CD4-positive, alpha-beta T cell treated with Interferon alpha-2 for 1 hour (primary cell): ENCODE results near the gene DYRK1B.

Experiments used
- DNase-seq, 2 donors: peaks; one replicate each; pipeline ENCODE4 v3.0.0-alpha.2; 2020 to 2022

DYRK1B gene

DNA sequence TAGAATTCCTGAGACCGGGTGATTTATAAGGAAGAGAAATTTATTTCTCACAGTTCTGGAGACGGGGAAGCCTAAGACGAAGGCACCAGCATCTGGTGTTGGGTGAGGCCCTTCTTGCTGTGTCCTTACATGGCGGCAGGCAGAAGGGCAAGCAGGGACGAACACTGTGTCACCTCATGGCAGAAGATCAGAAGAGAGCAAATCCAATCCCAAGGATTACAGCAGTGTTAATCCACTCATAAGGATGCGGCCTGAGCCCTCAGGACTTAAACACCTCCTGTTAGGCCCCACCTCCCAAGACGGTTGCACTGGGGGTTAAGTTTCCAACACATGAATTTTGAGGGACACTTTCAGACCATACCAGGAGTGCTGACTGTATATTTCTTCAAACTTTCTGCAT lies 18.9 kb upstream of the DYRK1B start:
- DNase-seq, result no peak

DNA sequence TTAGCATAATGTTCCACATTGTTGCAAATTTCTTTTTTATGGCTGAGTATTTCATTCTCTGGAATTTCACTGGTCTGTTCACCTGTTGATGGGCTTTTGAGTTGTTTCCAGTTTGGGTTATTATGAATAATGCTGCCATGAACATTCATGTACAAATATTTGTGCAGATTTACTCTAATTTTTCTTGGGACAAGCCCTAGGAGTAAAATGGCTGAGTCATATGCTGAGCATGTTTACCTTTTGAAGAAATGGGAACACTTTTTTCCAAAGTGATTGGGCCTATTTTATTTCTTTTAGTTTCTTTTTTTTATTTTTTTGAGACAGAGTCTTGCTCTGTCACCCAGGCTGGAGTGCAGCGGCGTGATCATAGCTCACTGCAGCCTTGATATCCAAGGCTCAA lies 16.9 kb upstream of the DYRK1B start:
- DNase-seq, result no peak

DNA sequence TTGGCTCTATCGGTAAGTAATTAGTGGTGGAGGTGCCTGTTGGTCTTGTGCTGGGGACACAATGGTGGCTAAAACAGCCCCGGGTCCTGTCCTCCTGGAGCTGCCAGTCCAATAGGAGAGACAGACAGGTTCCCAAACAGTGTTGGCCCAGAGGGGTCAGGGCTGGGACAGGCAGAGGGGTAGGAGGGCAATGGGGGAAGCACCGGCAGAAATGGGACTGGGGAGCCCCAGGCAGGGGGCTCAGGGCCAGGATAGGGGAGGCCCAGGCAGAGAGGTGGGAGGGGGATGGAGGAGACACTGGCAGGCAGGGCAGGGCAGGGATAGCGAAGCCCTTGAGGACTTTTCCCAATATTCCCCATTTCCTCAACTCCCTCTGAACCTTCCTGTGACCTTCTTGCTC lies 14.4 kb upstream of the DYRK1B start:
- DNase-seq, result no peak

DNA sequence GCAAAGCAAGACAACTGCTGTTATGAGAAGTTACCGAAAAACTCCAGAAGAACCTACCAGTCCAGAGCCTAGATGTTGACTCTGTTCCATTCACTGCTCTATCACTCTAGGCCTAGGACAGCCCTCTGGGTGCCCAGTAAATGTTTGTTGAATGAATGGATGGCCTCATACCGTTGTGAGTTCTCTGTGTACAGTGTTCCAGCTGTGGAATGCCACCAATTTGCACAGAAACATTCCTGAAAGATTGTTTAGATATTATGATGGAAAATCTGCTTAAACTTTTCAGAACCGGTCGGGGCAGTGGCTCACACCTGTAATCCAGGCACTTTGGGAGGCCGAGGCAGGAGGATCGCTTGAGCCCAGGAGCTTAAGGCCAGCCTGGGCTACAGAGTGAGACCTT lies 13.6 kb upstream of the DYRK1B start:
- DNase-seq, result no peak

DNA sequence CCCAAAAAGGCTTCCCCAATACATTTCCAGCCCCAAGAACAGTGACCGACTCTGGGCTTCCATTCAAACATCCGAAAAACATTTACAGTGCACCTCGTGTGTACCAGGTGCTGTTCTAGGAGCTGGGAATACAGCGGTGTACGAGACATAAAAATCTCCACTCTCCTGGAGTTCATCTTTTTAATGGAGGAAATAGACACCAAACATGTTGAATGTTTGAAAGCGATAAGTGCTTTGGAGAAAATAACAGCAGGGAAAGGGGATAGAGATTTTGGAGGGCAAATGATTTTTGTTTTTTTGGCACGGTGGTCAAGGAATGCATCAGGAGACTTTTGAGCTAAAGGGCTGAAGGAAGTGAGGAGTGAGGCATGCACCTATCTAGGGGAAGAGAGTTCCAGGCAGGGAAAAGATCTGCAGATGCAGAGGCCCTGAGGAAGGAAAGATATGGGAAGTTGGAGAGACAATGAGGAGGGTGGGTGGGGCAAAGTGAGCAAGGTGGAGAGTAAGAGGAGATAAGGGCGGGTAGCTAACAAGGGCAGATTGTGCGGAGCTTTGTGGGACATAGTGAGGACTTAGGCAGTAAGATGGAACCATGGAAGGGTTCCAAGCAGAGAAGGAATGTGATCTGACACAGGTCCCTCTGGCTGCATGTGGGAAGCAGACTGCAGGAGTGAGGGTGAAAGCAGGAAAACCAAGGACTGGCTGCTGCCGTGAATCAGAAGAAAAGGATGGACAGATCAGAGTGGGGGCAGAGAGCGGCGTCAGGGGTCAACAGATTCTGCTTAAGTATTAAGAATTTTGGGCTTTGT lies 12.9 kb upstream of the DYRK1B start:
- DNase-seq, result no peak

DNA sequence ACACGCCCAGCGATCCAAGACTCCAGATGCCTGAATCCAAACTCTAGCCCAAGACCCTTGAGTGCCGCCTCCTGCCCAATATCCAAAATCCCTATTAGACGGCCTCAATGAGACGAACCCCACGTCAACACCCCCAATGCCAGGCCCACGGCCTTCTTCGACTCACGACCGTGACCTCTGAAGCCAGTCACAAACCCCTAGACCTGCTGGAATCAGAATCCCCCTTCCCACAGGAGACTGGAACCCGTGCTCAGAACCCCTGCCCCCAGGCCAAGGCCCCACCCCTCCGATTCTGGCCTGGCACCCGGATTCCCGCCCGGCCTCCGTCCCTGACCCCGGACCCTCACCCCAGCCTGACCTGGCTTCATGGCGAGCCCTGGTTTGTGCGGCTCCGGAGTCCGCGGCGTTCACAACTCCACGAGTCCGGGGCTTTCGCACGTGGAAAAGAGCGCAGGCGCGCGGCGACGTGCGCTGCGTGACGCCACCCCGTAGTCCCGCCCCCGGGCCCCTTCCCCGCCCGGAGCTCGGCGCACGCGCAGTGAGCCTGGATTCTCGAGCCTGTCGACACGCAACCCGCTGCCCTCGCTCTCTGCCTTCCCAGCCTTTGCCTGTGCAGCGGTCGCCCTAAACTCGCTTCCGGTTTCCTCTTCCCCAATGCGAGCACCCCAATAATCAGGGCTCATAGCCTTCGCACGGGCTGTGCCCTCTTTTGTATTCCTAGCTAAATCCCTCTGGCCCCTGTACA lies 12.1 kb upstream of the DYRK1B start, which contains the start of gene FBL:
FBL (minus strand) TSS at position 447 of the 745 bp plus-strand sequence; CDS start at position 368, 79 bp downstream.
- DNase-seq, result peak; percentile 96 to 97

DNA sequence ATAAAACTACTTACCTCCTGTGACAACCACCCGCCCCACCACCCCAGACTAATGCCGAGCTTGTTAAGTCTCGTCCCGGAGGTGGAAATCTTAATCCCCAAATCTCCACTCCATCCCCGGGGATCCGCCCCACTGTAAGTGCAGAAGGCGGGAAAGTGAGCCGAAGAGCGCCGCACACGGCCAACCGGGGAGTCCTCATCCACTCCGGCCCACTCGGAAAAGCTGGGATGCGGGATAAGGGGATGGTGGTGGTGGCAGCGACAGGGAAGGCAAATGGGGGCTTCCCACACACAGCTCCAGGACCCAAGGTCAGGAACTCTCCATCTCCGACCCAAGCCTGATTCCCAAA lies 11.6 kb upstream of the DYRK1B start:
- no peak for DNase-seq

DNA sequence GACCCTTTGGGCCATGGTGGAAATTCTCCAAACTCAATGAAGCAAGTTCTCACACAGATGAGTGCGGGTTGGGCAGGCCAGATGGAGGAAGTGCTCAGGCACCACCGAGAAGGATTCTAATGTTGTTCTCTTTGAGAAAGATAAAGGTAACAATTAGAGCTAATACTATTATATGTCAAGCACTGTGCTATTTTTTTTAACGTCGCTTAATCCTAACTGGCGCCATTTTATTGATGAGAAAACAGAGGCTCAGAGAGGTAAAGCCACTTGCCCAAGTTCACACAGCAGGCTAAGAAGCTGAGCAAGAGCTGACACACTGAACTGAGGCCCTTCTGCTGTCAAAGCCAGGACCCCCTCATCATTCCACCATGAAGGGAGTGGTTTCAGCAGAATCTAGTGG lies 11.2 kb upstream of the DYRK1B start:
- DNase-seq, result no peak

DNA sequence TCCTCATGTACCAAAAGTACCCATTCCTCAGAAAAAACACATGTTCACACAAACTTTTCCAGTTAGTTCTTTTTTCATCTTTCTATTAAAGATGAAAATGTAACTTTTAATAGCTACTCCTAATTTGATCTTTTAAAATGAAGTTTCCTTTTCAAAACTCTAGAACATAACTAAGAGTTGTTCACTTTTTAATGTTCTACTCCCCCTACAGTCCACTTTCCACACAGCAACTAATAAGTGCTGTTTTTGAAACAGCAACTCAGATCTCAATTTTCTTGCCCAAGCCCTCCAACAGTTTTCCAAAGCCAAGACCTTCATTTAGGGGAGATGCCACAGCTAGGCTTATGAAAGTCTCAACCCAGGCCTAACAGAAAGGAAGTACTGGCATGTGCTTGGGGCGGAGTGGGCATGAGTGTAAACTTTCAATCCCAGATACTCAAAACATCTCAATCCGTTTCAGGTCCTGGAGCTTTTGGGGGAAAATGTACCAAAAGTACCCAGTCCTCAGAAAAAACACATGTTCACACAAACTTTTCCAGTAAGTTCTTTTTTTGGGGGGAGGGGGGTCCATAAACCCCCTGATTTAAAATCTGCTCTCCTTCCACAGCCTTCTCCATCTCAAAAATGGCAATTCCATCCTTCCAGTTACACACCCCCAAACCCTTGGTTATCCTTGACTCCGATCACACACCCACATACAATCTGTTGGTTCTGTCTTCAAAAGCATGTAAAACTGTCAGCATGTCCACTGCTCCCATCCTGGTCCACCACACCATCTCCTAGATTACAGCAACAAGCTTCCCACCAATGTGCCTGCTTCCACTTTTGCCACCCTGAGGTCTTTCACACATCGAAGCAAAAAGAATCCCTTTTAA lies 10.2 kb upstream of the DYRK1B start:
- DNase-seq, result peak; percentile 25 to 76

DNA sequence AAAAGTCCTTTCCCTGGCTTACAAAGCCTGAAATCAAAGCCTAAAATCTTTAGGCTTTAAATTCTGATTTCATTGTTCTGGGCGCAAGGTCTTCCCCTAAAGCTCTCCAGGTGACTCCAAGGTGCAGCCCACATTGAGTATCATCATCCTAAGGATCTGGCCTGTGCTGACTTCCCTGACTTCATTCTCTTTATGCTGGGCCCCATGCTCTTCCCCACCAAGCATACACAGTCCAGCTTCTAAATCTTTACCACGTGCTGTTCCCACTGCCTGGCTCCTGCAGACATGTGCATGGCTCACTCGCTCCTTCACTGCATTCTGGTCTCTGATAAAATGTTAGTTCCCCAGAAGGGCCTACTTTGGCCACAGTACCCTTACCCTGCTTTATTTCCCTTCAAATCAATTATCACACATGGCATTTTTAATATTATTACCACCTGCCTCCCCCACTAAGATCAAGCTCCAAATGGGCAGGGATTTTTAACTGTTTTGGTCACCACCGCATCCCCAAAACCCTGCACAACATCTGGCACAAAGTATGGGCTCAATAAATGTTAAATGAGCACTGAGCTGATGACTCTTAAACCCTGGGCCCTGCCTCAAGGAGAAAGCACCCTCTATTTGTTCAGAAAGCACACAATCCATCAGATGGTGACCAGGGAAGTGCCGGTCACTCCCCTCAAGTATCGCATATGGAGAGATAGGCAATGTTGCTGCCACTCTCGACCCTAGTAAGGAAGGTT lies 8.9 kb upstream of the DYRK1B start:
- no peak for DNase-seq

DNA sequence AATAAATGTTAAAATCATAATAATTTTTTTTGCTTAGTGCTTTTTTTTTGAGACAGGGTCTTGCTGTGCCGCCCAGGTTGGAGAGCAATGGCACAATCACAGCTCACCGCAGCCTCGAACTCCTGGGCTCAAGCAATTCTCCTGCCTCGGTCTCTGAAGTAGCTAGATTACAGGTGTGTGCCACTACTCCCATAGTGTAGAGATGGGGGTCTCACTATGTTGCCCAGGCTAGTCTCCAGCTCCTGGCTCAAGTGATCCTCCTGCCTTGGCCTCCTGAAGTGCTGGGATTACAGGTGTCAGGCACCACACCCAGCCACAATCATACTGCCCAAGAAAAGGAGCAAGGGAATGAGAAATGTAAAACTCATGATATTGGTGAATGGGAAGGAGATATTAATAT lies 7.1 kb upstream of the DYRK1B start:
- no peak for DNase-seq

DNA sequence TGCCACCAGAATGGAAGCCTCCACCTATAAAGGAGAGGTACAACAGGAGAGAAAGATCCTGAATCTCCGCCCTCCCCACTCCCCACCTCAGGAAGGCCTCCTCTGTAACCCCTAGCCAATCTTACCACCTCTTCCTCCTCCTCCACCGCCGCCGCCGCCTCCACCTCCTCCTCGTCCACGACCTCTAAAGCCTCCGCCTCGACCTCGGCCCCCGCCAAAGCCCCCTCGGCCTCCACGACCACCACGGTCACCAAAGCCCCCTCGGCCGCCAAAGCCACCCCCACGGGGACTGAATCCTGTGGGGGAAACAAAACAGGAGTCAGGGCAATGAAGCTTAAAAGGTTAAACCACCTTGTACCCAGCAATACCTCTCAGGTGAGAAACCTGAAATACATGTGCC lies 6.5 kb upstream of the DYRK1B start:
- DNase-seq, result no peak

DNA sequence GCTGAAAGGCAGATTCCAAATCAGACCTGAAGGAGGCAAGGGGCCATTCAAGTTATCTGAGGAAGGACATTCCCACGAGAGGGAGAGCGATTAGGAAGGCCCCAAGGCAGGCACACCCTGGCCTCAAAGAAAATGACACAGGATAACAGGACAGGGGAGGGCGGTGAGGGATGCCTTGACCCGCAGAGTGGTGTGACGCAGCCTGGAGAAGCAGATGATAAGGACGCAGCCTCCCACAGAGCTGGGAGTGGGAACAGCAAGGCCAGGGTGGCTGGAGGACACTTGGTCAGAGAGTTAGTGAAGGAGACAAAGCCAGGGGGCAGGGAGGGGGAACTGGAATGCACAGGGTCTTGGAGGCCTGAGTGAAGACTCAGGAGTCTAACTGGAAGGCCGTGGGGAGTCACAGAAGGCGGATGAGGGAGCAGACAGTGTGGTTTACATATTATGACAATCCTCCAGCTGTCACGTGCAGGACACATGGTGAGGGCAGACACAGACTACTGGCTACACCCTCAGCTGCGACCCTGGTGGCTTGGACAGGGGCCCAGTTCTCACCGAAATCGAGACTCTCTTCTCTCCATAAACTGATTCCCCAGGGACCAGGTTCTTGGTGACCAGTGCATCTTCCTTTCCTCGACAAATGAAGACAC lies 5.8 kb upstream of the DYRK1B start:
- DNase-seq, result no peak

DNA sequence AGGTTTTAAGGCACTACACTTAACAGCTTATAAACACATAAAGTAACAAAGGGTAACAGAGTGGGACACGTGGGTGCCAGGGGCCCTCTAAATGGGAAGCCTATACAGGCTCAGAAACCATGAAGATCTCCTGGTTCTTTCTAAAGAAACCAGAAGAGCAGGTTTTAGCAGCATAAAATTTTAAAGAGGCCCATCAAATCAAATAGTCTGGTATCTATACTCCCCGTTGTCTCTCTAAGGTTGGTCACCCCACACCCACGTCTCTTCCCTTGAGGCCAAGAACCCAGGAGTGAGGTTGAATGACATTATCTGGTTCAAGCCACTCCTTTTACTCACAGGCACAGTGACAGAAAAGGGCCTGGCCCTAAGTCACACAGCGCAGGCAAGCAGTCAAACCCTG lies 4.6 kb upstream of the DYRK1B start:
- no peak for DNase-seq

DNA sequence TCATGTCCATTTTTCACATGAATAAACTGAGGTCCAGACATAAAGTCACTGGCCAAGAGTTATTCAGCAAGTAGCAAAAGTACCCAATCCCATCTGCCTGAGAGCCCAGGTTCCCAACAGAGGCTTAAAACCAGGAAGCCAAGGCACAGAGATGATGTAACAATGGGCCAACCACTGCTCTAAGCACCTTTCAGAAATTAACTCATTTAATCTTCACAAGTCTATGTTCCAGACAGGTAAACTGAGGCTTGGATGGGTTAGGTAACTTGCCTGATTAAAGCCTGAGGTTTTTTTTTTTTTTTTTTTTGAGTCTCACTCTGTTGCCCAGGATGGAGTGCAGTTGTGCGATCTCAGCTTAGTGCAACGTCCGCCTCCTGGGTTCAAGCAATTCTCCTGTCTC lies 4.0 kb upstream of the DYRK1B start:
- DNase-seq, result no peak

DNA sequence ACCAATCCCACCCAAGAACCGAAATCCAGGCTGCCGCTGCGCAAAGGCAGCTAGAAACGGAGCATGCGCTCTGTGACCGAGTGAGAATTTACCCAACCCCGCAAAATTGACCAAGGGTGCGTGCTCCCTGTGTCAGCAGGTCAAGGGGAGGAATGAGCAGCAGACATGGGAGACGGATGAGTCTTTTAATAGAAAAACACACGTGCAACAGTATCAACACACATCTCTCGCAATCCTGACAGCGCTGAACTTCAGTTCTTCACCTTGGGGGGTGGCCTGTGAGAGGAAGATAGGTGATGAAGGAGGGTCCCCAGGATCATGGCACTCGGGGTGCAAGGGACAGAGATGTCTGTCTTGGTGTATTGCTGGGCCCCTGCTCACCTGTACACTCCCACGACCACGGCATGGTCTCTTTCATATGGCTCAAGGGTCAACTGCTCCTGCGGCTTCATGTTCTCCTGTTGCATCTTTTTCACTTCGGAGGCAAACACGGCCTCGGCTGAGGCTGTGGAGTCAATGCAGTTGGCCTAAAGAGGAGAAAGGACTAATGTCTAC lies 402 bp upstream of the DYRK1B start:
- DNase-seq, result no peak

DNA sequence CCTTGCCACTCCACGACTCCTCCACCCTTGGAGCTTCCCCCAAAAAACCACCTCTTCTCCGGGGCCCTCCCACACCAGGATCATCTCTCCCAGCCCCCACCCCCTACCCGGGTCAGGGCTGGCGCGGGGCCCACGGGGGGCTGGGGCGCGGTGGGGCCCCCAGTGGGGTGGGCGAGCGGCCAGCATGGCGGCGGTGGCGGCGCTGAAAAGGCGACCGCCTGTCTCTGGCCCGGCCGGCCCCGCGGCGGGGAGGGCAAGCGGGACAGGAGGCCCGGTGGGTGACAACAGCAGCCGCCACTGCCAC lies 850 bp downstream of the DYRK1B start:
- DNase-seq, result no peak

DNA sequence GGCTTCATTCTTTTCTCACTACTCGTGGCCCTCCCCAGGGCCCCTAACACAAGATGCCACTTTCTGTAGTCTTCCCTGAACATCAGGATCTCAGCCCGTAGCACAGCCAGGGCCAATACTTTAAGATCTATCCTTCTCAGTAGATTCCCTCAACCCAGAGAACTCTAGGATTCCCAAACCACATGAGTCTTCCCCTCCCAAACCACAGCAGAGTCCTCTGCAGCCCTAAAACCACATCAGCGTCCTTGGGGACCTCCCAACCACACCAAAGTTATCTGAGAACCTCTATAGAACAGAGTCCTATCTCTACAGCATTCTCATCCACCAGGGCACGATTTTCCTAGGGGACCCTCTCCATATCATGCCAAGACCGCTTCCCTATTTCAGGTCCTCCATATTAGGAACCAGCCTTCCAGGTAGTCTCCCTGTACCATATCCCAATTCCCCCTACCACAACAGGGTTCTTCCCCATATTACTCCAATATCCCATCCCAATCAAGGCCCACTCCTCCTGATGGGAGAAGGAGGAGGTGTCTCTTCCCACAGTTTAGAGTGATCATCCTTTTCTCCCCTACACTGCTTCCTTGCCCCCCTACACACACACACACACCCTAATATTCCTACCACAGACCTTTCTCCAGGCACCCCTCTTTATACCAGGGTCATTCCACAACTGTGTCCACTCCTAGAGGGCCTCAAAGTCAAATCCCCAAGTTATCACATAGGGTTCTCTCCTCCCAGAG lies 1.4 kb downstream of the DYRK1B start:
- peak in 1 of 2 donors; percentile 28 for DNase-seq

DNA sequence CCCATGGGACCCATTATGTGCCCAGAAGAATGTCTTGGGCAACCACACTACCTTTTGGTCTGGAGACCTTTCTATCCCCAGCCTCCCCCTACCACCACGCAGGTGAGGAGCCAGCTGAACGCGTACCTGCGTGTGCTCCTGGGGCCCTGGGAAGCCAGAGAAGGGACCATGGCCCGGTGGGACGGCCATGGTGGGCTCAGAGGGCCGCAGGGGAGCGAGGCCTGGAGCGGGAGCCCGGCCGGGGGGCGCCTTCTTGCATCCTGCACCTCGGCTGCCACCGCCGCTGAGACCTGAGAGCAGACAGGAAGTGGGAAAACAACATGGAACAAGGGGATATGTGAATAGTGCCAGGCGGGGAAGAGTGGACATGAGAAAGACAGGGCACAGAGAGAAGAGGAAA lies 2.3 kb downstream of the DYRK1B start:
- no peak for DNase-seq

DNA sequence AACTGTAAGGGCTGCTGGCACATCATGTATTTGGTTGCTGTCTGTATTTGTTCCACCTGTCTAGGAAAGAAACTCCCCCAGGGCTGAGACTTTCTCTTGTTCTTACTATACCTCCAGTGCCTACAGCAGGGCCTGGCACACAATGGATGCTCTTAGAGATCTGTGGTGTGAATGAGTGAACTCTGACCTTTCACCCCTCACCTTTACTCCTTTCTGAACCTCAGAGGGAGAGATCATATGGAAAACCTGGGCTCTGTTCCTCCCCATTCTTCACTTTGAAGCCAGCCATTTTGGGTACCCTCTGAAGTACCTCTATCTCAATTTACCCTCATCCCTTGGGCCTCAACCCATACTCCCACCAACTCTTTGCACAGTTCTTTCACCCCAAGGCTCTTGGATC lies 3.1 kb downstream of the DYRK1B start:
- no peak for DNase-seq

DNA sequence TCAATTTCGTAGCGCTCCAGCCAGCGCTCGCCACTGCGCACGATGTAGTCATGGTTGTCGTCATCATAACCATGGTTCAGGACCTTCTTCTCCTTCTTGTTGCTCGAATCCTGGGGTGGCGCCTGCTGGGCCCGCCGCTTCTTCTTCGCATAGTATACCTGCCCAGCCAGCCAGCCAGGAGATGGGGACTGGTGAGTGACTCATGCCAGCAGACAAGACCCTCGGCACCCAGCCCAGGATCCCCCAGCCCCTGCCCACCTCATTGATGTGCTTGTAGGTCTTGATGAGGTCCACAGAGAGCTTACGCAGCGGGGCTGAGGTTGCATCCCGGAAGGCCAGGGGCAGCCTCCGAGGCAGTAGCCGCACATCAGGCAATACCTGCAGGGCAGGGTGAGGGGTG lies 3.6 kb downstream of the DYRK1B start:
- DNase-seq, result no peak
